NCI-H1048 (cell line): Measurements from ENCODE around the gene AMN.
"Not testable (repeated sequence)": the region's sequence is repeated elsewhere in the genome, so short reads cannot be mapped to it uniquely, and the experiment has no call there.

Source experiments
- DNase-seq: peaks from one replicate; lab custom pipeline; 2025; lab: John Stamatoyannopoulos, UW

AMN gene

GRCh38 chr14:102922490-102923200 lies at the start of gene AMN:
Gene AMN, plus strand, starts transcription at chr14:102922663. Its CDS starts 26 bp downstream, at chr14:102922689.
- no peak for DNase-seq

GRCh38 chr14:102873131-102873530 lies 49.3 kb upstream of the AMN start:
- no peak for DNase-seq

GRCh38 chr14:102873546-102874061 lies 48.9 kb upstream of the AMN start:
- DNase-seq: no peak

DNA sequence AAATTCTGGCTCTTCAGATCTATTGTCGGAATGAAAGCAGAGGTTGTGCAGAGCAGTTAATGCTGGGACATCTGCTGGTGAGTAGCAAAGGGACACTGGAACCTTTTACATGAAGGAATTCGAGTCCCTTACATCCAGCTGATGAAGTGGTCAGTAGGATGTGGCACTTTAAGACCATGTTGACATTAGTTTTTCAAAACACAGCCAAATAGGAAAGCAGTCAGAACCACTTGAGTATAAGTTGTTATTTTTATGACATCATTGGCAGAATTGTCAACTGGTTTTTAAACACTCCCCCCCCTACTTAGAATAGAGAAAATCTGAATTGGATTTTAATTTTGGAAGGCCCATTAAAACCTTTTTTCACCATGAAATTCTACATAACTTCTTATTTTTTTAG lies 46.8 kb upstream of the AMN start:
- no peak for DNase-seq

DNA sequence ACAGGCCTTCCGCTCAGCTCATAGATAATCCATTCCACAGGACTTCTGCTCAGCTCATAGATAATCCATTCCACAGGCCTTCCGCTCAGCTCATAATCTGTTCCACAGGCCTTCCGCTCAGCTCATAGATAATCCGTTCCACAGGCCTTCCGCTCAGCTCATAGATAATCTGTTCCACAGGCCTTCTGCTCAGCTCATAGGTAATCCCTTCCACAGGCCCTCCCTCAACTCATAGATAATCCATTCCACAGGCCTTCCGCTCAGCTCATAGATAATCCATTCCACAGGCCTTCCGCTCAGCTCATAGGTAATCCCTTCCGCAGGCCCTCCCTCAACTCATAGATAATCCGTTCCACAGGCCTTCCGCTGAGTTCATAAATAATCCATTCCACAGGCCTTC lies 45.0 kb upstream of the AMN start:
- not testable (repeated sequence) for DNase-seq

DNA sequence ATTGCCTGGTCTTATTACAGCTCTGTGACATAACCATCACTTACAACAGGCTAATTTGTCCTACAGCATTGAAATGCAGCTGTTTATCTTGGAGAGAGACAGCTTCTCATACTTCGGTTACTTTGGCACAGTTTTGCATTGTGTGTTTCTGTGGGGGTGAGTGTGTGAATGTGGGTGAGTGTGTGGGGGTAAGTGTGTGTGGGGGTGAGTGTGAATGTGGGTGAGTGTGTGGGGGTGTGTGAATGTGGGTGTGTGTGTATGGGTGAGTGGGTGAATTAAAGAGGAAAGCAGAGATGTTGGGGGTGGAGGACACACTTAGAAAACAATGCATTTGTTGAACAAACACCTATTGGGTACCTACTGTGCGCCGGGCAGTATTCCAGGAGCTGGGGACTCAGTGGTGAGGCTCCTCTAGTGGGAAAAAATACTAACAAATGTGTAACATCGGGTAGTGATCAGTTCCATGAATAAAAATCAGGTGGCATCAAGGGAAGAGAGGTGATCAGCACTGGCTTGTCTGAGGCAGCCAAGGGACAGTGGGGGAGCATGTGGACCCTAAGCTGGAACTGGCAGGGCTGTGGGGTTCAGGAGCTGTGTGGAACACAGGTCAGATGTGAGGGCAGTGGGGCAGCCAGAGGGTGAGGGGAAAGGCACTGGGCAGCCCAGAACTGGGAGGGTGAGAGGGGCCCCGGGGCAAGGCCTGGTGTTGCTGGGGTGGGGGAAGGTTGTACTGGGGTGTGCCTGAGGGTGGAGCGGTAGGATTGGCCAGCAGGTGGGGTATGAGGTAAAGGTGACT lies 44.1 kb upstream of the AMN start:
- DNase-seq: no peak

- DNase-seq: no peak
Observed at GRCh38 chr14:102878970-102879460, 43.4 kb upstream of the AMN start.

- DNase-seq: no peak
Observed at GRCh38 chr14:102882226-102882906, 40.1 kb upstream of the AMN start.

DNA sequence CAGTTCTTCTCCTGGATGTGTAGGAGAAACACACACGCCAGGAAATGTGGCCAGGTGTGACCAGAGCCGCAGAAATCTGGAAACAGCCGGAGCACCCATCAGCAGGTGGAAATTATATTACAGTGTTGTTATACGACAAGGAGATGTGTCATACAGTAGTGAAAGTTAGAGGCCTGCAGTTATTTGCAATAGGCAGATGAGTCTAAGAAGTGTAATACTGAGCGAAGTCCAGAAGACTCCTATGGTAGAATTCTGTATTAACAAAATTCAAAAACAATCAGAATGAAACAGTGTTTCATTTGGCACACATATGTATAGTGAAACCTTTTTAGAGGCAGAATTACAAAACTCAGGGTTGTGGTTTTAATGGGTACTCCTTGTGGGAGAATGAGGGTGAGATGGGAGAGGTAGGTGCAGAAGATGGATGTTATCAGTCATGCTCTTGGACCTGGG lies 39.3 kb upstream of the AMN start:
- no peak for DNase-seq

GRCh38 chr14:102883554-102883953 lies 38.9 kb upstream of the AMN start:
- DNase-seq: no peak

GRCh38 chr14:102885737-102886447 lies 36.6 kb upstream of the AMN start:
- no peak for DNase-seq

- DNase-seq: no peak
Observed at GRCh38 chr14:102888748-102889147, 33.7 kb upstream of the AMN start.

DNA sequence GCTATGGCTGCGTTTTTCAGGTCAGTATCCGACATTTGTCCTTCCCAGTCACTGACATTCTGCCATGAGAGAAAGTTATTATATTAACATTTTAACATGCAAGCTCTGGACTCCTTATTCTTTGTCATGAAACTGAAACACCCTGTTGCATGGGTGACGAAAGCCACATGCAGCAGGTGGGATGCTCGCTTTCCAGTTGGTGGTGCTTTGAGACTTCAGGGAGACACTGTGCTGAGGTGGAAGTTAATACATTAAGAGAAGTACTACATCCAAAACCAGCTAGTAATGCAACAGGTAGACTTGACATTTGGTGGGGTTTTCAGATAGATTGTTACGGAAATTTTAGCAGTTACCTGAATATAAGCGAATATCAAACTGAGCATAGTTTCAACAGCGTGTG lies 32.8 kb upstream of the AMN start:
- DNase-seq: no peak

GRCh38 chr14:102891111-102891510 lies 31.4 kb upstream of the AMN start:
- DNase-seq: no peak

DNA sequence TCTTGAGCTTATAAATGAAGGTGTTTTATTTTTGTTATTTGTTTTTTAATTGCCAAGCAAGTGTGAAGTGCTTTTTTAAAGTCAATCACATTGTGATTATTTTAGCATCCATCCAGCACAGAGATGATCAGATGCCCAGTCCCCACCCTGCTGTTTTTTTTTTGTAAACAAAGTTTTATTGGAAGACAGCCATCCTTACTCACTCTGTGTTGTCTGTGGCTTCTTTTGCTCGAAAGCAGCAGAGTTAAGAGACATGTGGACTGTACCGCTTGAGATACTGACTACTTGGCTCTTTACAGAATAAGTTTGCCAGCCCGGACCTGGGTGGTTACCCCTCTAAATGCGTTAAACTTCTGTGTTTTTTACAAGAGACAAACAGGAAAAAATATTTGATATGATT lies 30.9 kb upstream of the AMN start:
- DNase-seq: no peak

DNA sequence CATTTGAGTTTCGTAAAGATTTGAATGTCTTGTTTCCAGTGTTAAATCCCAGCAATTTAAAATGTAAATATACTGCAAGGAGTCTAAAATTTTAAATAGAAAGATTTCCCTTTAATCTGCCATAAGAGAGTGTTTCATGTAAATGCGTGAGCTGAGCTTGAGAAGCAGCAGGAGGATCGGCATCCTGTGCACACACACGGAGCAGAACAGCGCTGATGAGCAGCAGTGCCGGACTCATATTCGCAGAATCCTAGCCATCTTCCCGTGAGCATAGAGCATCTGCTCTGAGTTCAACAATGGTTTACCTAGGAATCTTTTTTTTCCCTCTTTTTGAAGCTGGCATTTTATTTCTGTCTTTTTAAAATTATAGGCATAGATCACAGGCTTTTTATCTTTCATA lies 29.8 kb upstream of the AMN start:
- no peak for DNase-seq

- no peak for DNase-seq
Observed at GRCh38 chr14:102893452-102893851, 29.0 kb upstream of the AMN start.

DNA sequence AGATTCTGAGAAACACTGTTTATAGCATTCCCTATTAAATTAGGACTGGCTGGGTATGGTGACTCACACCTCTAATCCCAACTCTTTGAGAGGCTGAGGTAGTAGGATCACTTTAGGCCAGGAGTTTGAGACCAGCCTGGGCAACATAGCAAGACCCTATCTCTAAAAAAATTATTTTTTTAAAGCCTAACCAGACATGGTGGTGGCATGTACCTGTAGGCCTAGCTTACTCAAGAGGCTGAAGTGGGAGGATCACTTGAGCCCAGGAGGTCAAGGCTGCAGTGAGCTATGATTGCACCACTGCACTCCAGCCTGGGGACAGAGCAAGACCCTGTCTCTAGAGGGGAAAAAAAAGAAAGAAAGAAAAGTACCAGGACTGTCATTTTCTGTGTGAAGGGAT lies 25.7 kb upstream of the AMN start:
- not testable (repeated sequence) for DNase-seq

DNA sequence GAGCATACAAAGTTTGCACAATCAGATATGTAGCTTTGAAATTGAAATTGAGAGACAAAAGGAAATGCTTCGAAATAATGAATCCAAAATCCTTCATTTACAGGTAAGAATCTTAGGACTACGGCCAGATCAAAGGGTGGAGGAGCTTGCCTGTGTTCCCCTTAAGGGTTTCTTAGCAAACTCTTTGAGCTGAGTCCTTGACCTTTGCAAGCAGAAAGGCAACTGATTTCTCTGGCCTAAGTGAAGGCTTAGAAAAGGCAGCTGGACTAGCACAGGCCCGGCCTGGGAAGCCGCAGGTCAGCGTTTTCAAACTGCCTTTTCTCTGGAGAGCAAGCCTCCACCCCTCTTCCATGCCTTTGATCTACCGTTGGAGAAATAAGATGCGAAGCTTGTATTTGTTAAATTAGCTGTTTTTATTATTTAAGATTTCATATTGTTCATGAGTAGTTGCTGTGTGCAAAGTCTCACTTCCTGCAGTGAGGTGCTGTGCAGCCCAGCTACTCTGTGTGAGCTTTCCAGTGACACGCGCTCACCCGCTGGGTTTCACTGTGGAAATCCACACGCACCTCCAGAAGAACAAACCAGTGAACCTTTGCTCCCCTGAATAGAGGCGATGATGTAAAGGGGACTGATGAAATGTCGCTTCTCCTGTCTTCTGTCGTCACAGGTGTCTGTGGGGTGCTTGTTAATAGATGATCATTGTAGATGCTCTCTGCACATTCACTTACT lies 25.0 kb upstream of the AMN start:
- no peak for DNase-seq

DNA sequence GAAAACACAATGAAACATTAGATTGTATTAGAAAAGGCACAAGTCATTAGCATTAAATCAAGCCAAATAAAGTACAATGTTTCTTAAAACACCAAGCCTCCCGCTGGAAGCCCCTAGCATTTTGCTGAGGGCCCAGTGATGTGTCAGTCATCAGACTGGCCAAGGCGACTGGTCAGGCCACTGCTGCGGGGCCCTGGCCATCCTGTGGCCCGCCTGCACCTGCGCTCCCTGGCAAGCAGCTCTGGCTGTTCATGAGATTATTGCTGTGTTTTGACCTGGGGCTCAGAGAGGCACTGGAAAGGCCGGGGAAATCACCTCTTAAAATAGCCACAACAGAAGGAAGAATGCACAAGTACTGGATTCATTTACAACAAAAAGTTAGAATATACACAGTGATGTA lies 24.2 kb upstream of the AMN start:
- no peak for DNase-seq
